CD4-positive, alpha-beta T cell (primary cell): Measurements from ENCODE around the gene PLEK2. TPM values are rescaled to one million over a fixed set of nuclear protein-coding genes. Genes with fewer than 3 reads are reported as not detected.

Experiments
- ATAC-seq: fragments of 200-7000 bp; cut with Tn5 transposase; one replicate; pipeline ENCODE4 v1.10.0; 2022; ENCODE audit warnings: mild to moderate bottlenecking; ENCODE audit not compliant: poor library complexity
- CTCF ChIA-PET: fragments of 350-600 bp; sonication (Branson Sonifier 250); formaldehyde crosslinking; loops from one replicate; lab custom pipeline; 2021; ENCODE audit warnings: antibody characterized with exemption, inconsistent platforms; lab: Charles Lee
- POLR2A ChIA-PET: fragments of 350-600 bp; sonication (Branson Sonifier 250); formaldehyde crosslinking; loops from one replicate; lab custom pipeline; 2021; ENCODE audit warnings: antibody characterized with exemption, inconsistent platforms; lab: Charles Lee
- DNase-seq, 14 experiments: peaks; one replicate each; pipeline ENCODE4 v3.0.0-alpha.2; 2013 to 2020; ENCODE audit warnings: mixed read lengths in 2 of 14
- H3K27ac ChIP-seq, 2 donors: one replicate each; pipeline versions ENCODE4 v1.5.1 to v1.7.0; 2013; ENCODE audit warnings: low read length in 2 of 2, low read depth in 1 of 2, mild to moderate bottlenecking in 1 of 2
- H3K27me3 ChIP-seq, 2 experiments: 1 replicate in 1 of 2; 2 replicates in 1 of 2; pipeline versions ENCODE4 v1.6.1 to v1.7.0; 2013; ENCODE audit warnings: low read length in 2 of 2, control low read depth in 1 of 2, mild to moderate bottlenecking in 1 of 2, moderate library complexity in 1 of 2; ENCODE audit not compliant: insufficient read depth in 2 of 2, control insufficient read depth in 1 of 2
- H3K36me3 ChIP-seq: one replicate; pipeline ENCODE4 v1.6.1; 2013; ENCODE audit warnings: low read length, control low read depth; ENCODE audit not compliant: insufficient read depth
- H3K4me1 ChIP-seq: one replicate; pipeline ENCODE4 v1.6.1; 2013; ENCODE audit warnings: low read length, control low read depth; ENCODE audit not compliant: insufficient read depth
- H3K4me3 ChIP-seq: one replicate; pipeline ENCODE4 v1.5.1; 2013; ENCODE audit warnings: mild to moderate bottlenecking, low read length, moderate library complexity
- H3K9me3 ChIP-seq, 2 experiments: 1 replicate in 1 of 2; 2 replicates in 1 of 2; pipeline versions ENCODE4 v1.6.1 to v1.7.0; 2013; ENCODE audit warnings: low read length in 2 of 2, mild to moderate bottlenecking in 2 of 2, control low read depth in 1 of 2, moderate library complexity in 1 of 2; ENCODE audit not compliant: control insufficient read depth in 1 of 2, insufficient read depth in 1 of 2
- H3K27ac Mint-ChIP-seq: one replicate; pipeline ENCODE4 v1.8.0; 2020; ENCODE audit warnings: mixed read lengths
- H3K27me3 Mint-ChIP-seq: one replicate; pipeline ENCODE4 v1.8.0; 2021; ENCODE audit warnings: mixed read lengths
- H3K36me3 Mint-ChIP-seq: one replicate; pipeline ENCODE4 v1.8.0; 2021; ENCODE audit warnings: low read depth, mixed read lengths
- H3K4me1 Mint-ChIP-seq: one replicate; pipeline ENCODE4 v1.8.0; 2021; ENCODE audit warnings: low read depth, mixed read lengths
- H3K4me3 Mint-ChIP-seq: one replicate; pipeline ENCODE4 v1.8.0; 2020; ENCODE audit warnings: mild to moderate bottlenecking, mixed read lengths
- H3K9me3 Mint-ChIP-seq: one replicate; pipeline ENCODE4 v1.8.0; 2020; ENCODE audit warnings: mixed read lengths
- intact Hi-C, 2 experiments: fragments of 100-400 bp; cut with DNase I in 1 of 2; cut with micrococcal nuclease in 1 of 2; formaldehyde crosslinking; loops; one replicate each; pipeline versions ENCODE4 v1.15.1 to v1.9.0; 2023 to 2025; cut with DNase I, micrococcal nuclease
- total RNA-seq, 174 experiments: library from RNA in 2 of 174; stranded (reverse) in 2 of 174; gene quantifications; one replicate each; pipeline ENCODE4 v1.2.3 and lab custom pipeline; 2021 to 2026
- TF ChIP-seq, protein P1 (sequence below): fragments of 200-600 bp; IDR thresholded peaks from one replicate; pipeline ENCODE4 v1.8.0; 2022; ENCODE audit warnings: antibody characterized with exemption, mild to moderate bottlenecking

The PLEK2 gene
- total RNA-seq, 2 experiments from 2014 or later = 1.3 to 1.4 TPM

GRCh38 chr14:67359775-67360469 is 52.0 kb downstream of the PLEK2 start, which contains the start of the genes ATP6V1D and EIF2S1:
Gene ATP6V1D, minus strand, starts transcription at chr14:67359804. Its CDS starts 106 bp downstream, at chr14:67359698.
Gene EIF2S1, plus strand, starts transcription at chr14:67360328. Its CDS starts 4,440 bp downstream, at chr14:67364768.
- intact Hi-C loops = loop anchor here (2.0 to 10.0 kb wide), 7 partner anchors 119 to 1792 kb away; partner anchors contain the start of genes DCAF5 (in 1 of the 2), GPHN (in 1 of the 2), PALS1 (in 1 of the 2) and RAD51B (in 1 of the 2)
- peak within 1 kb of the TSS; percentile 88 for H3K4me3 ChIP-seq
- POLR2A ChIA-PET = interaction anchor here (0.6 to 1.7 kb wide), 19 partner anchors 9 to 1792 kb away, joined by 3 to 15 read pairs (median 3); partner anchors contain the start of genes GPHN, PALS1, PIGH and PLEK2
- ATAC-seq (peak; percentile 90), DNase-seq (peak; percentile 98 to 100 (median 99))
- no peaks in the 10 kb centered on the region for H3K27me3 Mint-ChIP-seq
- peak within 1 kb of the TSS; percentile 95 for H3K4me3 Mint-ChIP-seq
- H3K4me1 ChIP-seq = peaks cover 30% of the 10 kb centered on the region
- H3K9me3 Mint-ChIP-seq = no peaks in the 10 kb centered on the region
- H3K27me3 ChIP-seq = no peaks in the 10 kb centered on the region
- TF ChIP-seq, protein P1, sequence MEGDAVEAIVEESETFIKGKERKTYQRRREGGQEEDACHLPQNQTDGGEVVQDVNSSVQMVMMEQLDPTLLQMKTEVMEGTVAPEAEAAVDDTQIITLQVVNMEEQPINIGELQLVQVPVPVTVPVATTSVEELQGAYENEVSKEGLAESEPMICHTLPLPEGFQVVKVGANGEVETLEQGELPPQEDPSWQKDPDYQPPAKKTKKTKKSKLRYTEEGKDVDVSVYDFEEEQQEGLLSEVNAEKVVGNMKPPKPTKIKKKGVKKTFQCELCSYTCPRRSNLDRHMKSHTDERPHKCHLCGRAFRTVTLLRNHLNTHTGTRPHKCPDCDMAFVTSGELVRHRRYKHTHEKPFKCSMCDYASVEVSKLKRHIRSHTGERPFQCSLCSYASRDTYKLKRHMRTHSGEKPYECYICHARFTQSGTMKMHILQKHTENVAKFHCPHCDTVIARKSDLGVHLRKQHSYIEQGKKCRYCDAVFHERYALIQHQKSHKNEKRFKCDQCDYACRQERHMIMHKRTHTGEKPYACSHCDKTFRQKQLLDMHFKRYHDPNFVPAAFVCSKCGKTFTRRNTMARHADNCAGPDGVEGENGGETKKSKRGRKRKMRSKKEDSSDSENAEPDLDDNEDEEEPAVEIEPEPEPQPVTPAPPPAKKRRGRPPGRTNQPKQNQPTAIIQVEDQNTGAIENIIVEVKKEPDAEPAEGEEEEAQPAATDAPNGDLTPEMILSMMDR = peak; percentile 100
- peak within 1 kb of the TSS; percentile 87 to 99 for H3K27ac ChIP-seq
- peaks cover 13% of the 10 kb centered on the region for H3K36me3 ChIP-seq
- no peaks in the 10 kb centered on the region for H3K9me3 ChIP-seq
- H3K27ac Mint-ChIP-seq = peak within 1 kb of the TSS; percentile 93
- H3K4me1 Mint-ChIP-seq = peaks cover 87% of the 10 kb centered on the region
- CTCF ChIA-PET = interaction anchor here (0.8 to 1.5 kb wide), 12 partner anchors 8 to 1945 kb away, joined by 3 to 6 read pairs (median 3); partner anchors contain the start of genes PALS1 and PIGH
- H3K36me3 Mint-ChIP-seq = peaks cover 39% of the 10 kb centered on the region

GRCh38 chr14:67358924-67359774 is 52.8 kb downstream of the PLEK2 start:
- Mint-ChIP-seq H3K4me1 (peaks cover 80% of the 10 kb centered on the region), H3K27ac (peak overlapping the region; percentile 93), H3K36me3 (peaks cover 32% of the 10 kb centered on the region), H3K9me3 (no peaks in the 10 kb centered on the region), H3K27me3 (no peaks in the 10 kb centered on the region), H3K4me3 (peak overlapping the region; percentile 95)
- intact Hi-C loops = loop anchor here in 1 of 2 experiments (2.0 to 5.0 kb wide), 2 partner anchors 118 to 458 kb away; partner anchors contain the start of genes PALS1, RAD51B and ZFYVE26
- H3K4me3 ChIP-seq = peak overlapping the region; percentile 88
- TF ChIP-seq, protein P1 = no peak
- peaks cover 30% of the 10 kb centered on the region for H3K4me1 ChIP-seq
- POLR2A ChIA-PET = interaction anchor here (0.6 to 1.7 kb wide), 18 partner anchors 8 to 1792 kb away, joined by 3 to 15 read pairs (median 4); partner anchors contain the start of genes GPHN, PALS1, PIGH and PLEK2
- DNase-seq (peak in 3 of 14 experiments; percentile 2 to 16 (median 7)), ATAC-seq (no peak)
- peaks cover 6% of the 10 kb centered on the region for H3K36me3 ChIP-seq
- no peaks in the 10 kb centered on the region for H3K27me3 ChIP-seq
- CTCF ChIA-PET = interaction anchor here (0.8 to 1.5 kb wide), 12 partner anchors 7 to 1944 kb away, joined by 3 to 6 read pairs (median 3); partner anchors contain the start of genes PALS1 and PIGH
- H3K9me3 ChIP-seq = no peaks in the 10 kb centered on the region
- H3K27ac ChIP-seq = peak overlapping the region; percentile 87 to 99

DNA sequence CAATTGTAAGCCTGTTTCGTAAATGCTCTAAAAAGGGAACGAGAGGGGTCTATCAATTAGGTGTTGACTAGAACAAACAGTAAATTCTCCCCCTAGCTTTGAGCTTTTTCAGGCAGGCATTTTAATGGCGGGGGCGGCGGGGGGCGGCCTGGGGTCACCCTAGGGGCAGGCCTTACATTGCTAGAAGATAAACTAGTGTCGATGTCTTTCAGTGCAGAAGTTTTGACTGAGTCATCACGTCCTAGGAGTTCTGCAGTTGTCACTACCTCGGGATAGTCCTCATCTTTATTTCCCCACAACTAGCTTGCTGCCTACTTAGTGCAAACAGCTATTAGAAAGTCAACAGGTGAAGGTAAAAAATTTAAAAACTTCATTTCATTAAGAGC is 54.0 kb downstream of the PLEK2 start:
- H3K27me3 Mint-ChIP-seq = no peaks in the 10 kb centered on the region
- Histone ChIP-seq H3K4me3 (no peak overlapping the region), H3K27me3 (no peaks in the 10 kb centered on the region), H3K4me1 (peaks cover 30% of the 10 kb centered on the region), H3K36me3 (peaks cover 3% of the 10 kb centered on the region), H3K27ac (no peak overlapping the region), H3K9me3 (no peaks in the 10 kb centered on the region)
- TF ChIP-seq, protein P1 = no peak
- CTCF ChIA-PET = no interaction called here
- H3K9me3 Mint-ChIP-seq = no peaks in the 10 kb centered on the region
- peaks cover 27% of the 10 kb centered on the region for H3K36me3 Mint-ChIP-seq
- intact Hi-C loops = loop anchor here in 1 of 2 experiments (2.0 to 5.0 kb wide), 2 partner anchors 117 to 459 kb away; partner anchors contain the start of genes PALS1, RAD51B and ZFYVE26
- H3K4me1 Mint-ChIP-seq = peaks cover 74% of the 10 kb centered on the region
- ATAC-seq (no peak), DNase-seq (no peak)
- peak overlapping the region; percentile 95 for H3K4me3 Mint-ChIP-seq
- peak overlapping the region; percentile 93 for H3K27ac Mint-ChIP-seq
- POLR2A ChIA-PET = no interaction called here
